PC-9 (cell line): ENCODE results near the gene UTP4. TPM values are rescaled to one million over a fixed set of nuclear protein-coding genes. Genes with fewer than 3 reads are reported as not detected.

Experiments used
- BruUV-seq: library from RNA; stranded (reverse); fragments of 400-500 nt; replicated peaks from 2 replicates; lab custom pipeline; 2021; lab: Mats Ljungman, UMichigan
- CTCF ChIA-PET: fragments of 300-600 bp; sonication (Branson Sonifier 250); formaldehyde crosslinking; loops from one replicate; lab custom pipeline; 2022; ENCODE audit warnings: antibody characterized with exemption; lab: Charles Lee
- POLR2A ChIA-PET: fragments of 300-600 bp; sonication (Branson Sonifier 250); formaldehyde crosslinking; loops from one replicate; lab custom pipeline; 2022; ENCODE audit warnings: antibody characterized with exemption; ENCODE audit not compliant: unreplicated experiment; lab: Charles Lee
- DNase-seq, 2 experiments: peaks; one replicate each; pipeline versions ENCODE4 v3.0.0 to v3.0.0-alpha.2; 2015 to 2022; ENCODE audit warnings: mixed read lengths in 1 of 2
- H2AFZ ChIP-seq: fragments of 200-600 bp; sonication (generic); 2 replicates; pipeline ENCODE4 v1.8.1; 2017; ENCODE audit warnings: antibody characterized with exemption
- H3F3A ChIP-seq: fragments of 200-600 bp; sonication (generic); 2 replicates; pipeline ENCODE4 v1.8.1; 2017; ENCODE audit warnings: antibody characterized with exemption, mild to moderate bottlenecking, low read depth; ENCODE audit not compliant: insufficient read depth
- H3K27ac ChIP-seq: fragments of 200-600 bp; sonication (generic); 2 replicates; pipeline ENCODE4 v1.6.1; 2016; ENCODE audit warnings: mixed run types
- H3K27me3 ChIP-seq: fragments of 200-600 bp; sonication (generic); 2 replicates; pipeline ENCODE4 v1.6.1; 2016; ENCODE audit warnings: low read depth, mixed run types; ENCODE audit not compliant: insufficient read depth
- H3K36me3 ChIP-seq: fragments of 200-600 bp; sonication (generic); 2 replicates; pipeline ENCODE4 v1.6.1; 2016; ENCODE audit warnings: low read depth, mixed run types
- H3K4me1 ChIP-seq: fragments of 200-600 bp; sonication (generic); replicated peaks from 2 replicates; pipeline ENCODE4 v1.6.1; 2016; ENCODE audit warnings: mixed run types; ENCODE audit not compliant: insufficient read depth
- H3K4me2 ChIP-seq: fragments of 200-600 bp; sonication (generic); 2 replicates; pipeline ENCODE4 v1.6.1; 2017; ENCODE audit warnings: mixed run types
- H3K4me3 ChIP-seq: fragments of 200-600 bp; sonication (generic); 2 replicates; pipeline ENCODE4 v1.6.1; 2016; ENCODE audit warnings: mixed run types
- H3K79me2 ChIP-seq: fragments of 200-600 bp; sonication (generic); 2 replicates; pipeline ENCODE4 v1.6.1; 2017; ENCODE audit warnings: low read depth, mixed run types
- H3K9me2 ChIP-seq: fragments of 200-600 bp; sonication (generic); 2 replicates; pipeline ENCODE4 v1.8.1; 2017; ENCODE audit warnings: mild to moderate bottlenecking; ENCODE audit not compliant: insufficient read depth
- H3K9me3 ChIP-seq: fragments of 200-600 bp; sonication (generic); 2 replicates; pipeline ENCODE4 v1.8.1; 2016; ENCODE audit warnings: low read depth; ENCODE audit not compliant: insufficient read depth
- H4K20me1 ChIP-seq: fragments of 200-600 bp; sonication (generic); 2 replicates; pipeline ENCODE4 v1.8.1; 2017; ENCODE audit not compliant: insufficient read depth
- CTCF ChIP-seq: fragments of 200-600 bp; sonication (generic); conservative IDR thresholded peaks from 2 replicates; pipeline ENCODE4 v1.6.1; 2017; ENCODE audit warnings: mixed run types, antibody characterized with exemption, mild to moderate bottlenecking, moderate library complexity
- EZH2 ChIP-seq: fragments of 200-600 bp; sonication (generic); IDR thresholded peaks from 2 replicates; pipeline ENCODE4 v1.8.0; 2017; ENCODE audit warnings: antibody characterized with exemption, low read depth
- intact Hi-C: fragments of 100-400 bp; cut with micrococcal nuclease; formaldehyde crosslinking; loops from one replicate; pipeline ENCODE4 v1.10.0; 2022; ENCODE audit not compliant: unreplicated experiment
- total RNA-seq: library from RNA; stranded (reverse); gene quantifications from 2 replicates; pipeline ENCODE4 v1.2.3, GENCODE V29; 2021

The UTP4 gene
- total RNA-seq, 1 experiment from 2014 or later = 45.9 TPM

- no peaks in the 10 kb centered on the region for H3K27me3 ChIP-seq
- peaks cover 33% of the 10 kb centered on the region for H3K4me1 ChIP-seq
- no TSS peak for BruUV-seq
- ChIA-PET POLR2A (interaction anchor here (0.8 kb wide), 1 partner anchor 1003 kb away, joined by 10 read pairs; no protein-coding TSS in a partner anchor), CTCF (no interaction called here)
- H3K36me3 ChIP-seq = no peaks in the 10 kb centered on the region
- no peaks in the 10 kb centered on the region for H4K20me1 ChIP-seq
- intact Hi-C loops = loop anchor here (1.0 kb wide), 1 partner anchor 11 kb away; no protein-coding TSS in a partner anchor
- peak; percentile 71 to 95 for DNase-seq
- H3K27ac ChIP-seq = peak overlapping the region; percentile 71
- H3K9me3 ChIP-seq = no peaks in the 10 kb centered on the region
- peaks cover 44% of the 10 kb centered on the region for H3F3A ChIP-seq
- no peak overlapping the region for H2AFZ ChIP-seq
- peak overlapping the region; percentile 68 for H3K4me2 ChIP-seq
- H3K79me2 ChIP-seq = peaks cover 52% of the 10 kb centered on the region
- TF ChIP-seq EZH2 (no peak), CTCF (no peak)
- no peaks in the 10 kb centered on the region for H3K9me2 ChIP-seq
- no peak overlapping the region; the same call in 1 of the 2 replicates for H3K4me3 ChIP-seq
Observed at GRCh38 chr16:69199382-69199781, 66.9 kb downstream of the UTP4 start.

GRCh38 chr16:69201291-69201690 is 68.8 kb downstream of the UTP4 start:
- no peaks in the 10 kb centered on the region for H4K20me1 ChIP-seq
- DNase-seq = no peak
- ChIA-PET POLR2A (no interaction called here), CTCF (no interaction called here)
- H2AFZ ChIP-seq = no peak overlapping the region
- no peaks in the 10 kb centered on the region for H3K36me3 ChIP-seq
- no peaks in the 10 kb centered on the region for H3K9me3 ChIP-seq
- no peaks in the 10 kb centered on the region for H3K27me3 ChIP-seq
- TF ChIP-seq CTCF (no peak), EZH2 (no peak)
- H3F3A ChIP-seq = peaks cover 50% of the 10 kb centered on the region
- intact Hi-C loops = no loop called here
- H3K9me2 ChIP-seq = no peaks in the 10 kb centered on the region
- no peak overlapping the region for H3K4me3 ChIP-seq
- peak overlapping the region; percentile 42; the same call in 1 of the 2 replicates for H3K4me2 ChIP-seq
- peaks cover 38% of the 10 kb centered on the region for H3K4me1 ChIP-seq
- peaks cover 49% of the 10 kb centered on the region for H3K79me2 ChIP-seq
- 0 out of 2 replicates have a peak overlapping the region, but pooled peaks have one; percentile 38 for H3K27ac ChIP-seq
- BruUV-seq = no TSS peak

- H2AFZ ChIP-seq = no peak overlapping the region
- BruUV-seq = no TSS peak
- peak in 1 of 2 experiments; percentile 62 for DNase-seq
- ChIA-PET POLR2A (interaction anchor here (0.5 to 0.7 kb wide), 2 partner anchors 21 to 503 kb away, joined by 11 to 13 read pairs; no protein-coding TSS in a partner anchor), CTCF (no interaction called here)
- H3K9me2 ChIP-seq = no peaks in the 10 kb centered on the region
- peak overlapping the region; percentile 42; the same call in 1 of the 2 replicates for H3K4me2 ChIP-seq
- H3K27ac ChIP-seq = peak overlapping the region; percentile 38; the same call in 1 of the 2 replicates
- peaks cover 44% of the 10 kb centered on the region for H3K79me2 ChIP-seq
- no peaks in the 10 kb centered on the region for H3K9me3 ChIP-seq
- H3K4me3 ChIP-seq = no peak overlapping the region
- intact Hi-C loops = no loop called here
- peaks cover 38% of the 10 kb centered on the region for H3K4me1 ChIP-seq
- H3K36me3 ChIP-seq = no peaks in the 10 kb centered on the region
- TF ChIP-seq EZH2 (no peak), CTCF (no peak)
- H4K20me1 ChIP-seq = no peaks in the 10 kb centered on the region
- H3F3A ChIP-seq = peaks cover 50% of the 10 kb centered on the region
- no peaks in the 10 kb centered on the region for H3K27me3 ChIP-seq
Observed at GRCh38 chr16:69201787-69202186, 69.3 kb downstream of the UTP4 start.
